ENCODE results near the gene CRYBA4.
A peak's percentile ranks its signal among the peaks of the same experiment; 100 is the strongest.
"Not testable (repeated sequence)": the region's sequence is repeated elsewhere in the genome, so short reads cannot be mapped to it uniquely, and the experiment has no call there.

CRYBA4 gene

DNA sequence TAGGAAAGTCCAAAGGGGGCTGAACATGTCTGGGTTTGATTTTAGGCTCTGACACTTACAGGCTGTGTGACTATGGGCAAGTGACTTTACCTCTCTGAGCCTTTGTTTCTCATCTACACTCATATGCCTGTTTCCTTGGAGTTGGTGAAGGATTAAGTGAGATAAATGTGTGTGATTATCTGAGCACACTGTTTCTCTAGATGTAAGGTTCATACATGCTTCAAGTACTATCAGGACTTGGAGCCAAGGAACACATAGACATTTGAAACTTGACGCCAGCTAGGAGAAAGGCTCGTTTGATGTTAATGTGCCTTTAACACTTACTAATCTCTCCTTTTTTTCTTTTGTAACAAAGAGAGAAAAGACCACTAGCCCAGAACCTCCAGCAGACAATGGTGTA, 13.6 kb upstream of the CRYBA4 start:
- TF ChIP-seq, protein P1, sequence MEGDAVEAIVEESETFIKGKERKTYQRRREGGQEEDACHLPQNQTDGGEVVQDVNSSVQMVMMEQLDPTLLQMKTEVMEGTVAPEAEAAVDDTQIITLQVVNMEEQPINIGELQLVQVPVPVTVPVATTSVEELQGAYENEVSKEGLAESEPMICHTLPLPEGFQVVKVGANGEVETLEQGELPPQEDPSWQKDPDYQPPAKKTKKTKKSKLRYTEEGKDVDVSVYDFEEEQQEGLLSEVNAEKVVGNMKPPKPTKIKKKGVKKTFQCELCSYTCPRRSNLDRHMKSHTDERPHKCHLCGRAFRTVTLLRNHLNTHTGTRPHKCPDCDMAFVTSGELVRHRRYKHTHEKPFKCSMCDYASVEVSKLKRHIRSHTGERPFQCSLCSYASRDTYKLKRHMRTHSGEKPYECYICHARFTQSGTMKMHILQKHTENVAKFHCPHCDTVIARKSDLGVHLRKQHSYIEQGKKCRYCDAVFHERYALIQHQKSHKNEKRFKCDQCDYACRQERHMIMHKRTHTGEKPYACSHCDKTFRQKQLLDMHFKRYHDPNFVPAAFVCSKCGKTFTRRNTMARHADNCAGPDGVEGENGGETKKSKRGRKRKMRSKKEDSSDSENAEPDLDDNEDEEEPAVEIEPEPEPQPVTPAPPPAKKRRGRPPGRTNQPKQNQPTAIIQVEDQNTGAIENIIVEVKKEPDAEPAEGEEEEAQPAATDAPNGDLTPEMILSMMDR (IDR thresholded peaks at IDR 0.05; ENCODE audit: low read depth, low read length): no peak
- in situ Hi-C loops (cut with HindIII; ENCODE audit: low sequenced_read_pairs): no loop called here
- DNase-seq (ENCODE audit: low read depth, low spot score): peak; percentile 35
- H3K4me3 ChIP-seq (ENCODE audit: low read depth, low read length): no peak overlapping the region

DNA sequence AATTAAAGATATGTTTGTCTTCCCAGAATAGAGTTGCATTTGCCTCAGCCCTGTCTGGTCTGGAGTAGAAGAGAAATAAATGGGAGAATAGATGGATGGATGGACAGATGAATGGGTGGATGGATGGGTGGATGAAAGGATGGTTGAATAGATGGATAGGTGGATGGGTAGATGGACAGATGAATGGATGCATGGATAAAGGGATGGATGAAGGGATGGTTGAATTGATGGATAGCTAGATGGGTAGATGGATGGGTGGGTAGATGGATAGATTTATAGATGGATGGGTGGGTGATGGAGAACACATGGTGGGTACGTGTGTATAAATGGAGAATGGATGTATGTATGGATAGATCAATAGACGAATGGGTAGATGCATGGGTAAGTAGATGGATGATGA, 12.5 kb upstream of the CRYBA4 start:
- DNase-seq (ENCODE audit: low read depth, low spot score): no peak
- TF ChIP-seq, protein P1 (IDR thresholded peaks at IDR 0.05; ENCODE audit: low read depth, low read length): no peak
- in situ Hi-C loops (cut with HindIII; ENCODE audit: low sequenced_read_pairs): no loop called here
- no peak overlapping the region for H3K4me3 ChIP-seq (ENCODE audit: low read depth, low read length)

DNA sequence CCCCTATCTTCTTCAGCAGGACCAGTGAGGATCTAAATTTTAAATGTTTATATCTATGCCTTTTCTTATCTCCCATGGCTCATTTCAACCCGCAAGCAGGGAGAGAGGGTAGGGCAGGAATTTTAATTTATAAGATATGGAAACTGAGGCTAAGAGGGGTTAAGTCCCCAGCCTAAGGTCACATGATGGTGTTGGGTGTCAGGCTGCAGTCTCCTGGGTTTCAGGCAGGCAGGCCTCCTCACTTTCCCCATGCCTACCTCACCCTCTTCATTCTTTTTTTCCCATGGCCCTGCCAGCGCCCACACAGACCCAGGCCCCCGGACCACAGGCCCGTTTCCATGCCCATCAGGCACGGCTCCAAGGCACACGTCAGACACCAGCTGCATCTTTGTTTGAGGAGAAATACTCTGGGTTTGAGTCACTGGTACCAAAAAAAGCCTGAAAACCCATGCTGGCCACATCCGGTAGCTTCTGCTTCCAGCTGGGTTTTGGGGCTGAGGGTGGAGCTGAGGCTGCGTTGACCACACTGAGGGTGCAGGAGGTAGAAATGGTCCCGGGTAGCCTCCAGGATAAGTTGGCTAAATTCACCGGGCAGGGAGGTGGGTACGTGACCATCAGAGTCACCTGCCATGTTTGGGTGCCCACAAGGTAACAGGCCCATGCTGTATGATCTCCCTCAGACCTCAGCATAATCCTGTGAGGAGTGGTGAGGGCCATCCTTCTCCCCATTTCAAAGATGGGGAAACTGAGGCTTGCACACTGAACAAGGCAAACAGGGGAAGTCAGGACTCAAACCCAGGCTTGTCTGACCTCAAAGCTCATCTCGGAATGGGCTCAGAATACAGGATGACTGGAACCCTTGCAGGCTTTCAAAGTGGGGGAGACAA, 11.4 kb upstream of the CRYBA4 start:
- H3K4me3 ChIP-seq (ENCODE audit: low read depth, low read length): no peak overlapping the region
- DNase-seq (ENCODE audit: low read depth, low spot score): peak; percentile 91
- in situ Hi-C loops (cut with HindIII; ENCODE audit: low sequenced_read_pairs): no loop called here
- TF ChIP-seq, protein P1 (IDR thresholded peaks at IDR 0.05; ENCODE audit: low read depth, low read length): no peak

DNA sequence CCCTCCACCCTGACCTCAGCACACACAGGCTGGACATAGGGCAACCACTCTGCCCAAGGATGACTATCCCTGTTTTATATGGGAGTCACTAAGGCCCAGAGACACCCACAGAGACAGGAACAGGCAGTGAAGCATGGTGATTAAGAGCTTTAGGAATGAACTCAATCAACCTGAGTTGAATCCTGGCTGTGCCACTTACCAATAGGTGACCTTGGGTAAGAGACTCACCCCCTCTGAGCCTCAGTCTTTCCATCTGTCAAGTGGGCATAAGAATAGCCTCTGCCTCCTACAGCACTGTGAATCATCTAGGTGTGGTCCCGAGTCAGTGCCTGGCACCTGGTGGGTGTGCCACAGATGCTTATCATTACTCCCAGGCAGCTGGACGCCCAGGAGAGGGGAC, 10.8 kb upstream of the CRYBA4 start:
- TF ChIP-seq, protein P1 (IDR thresholded peaks at IDR 0.05; ENCODE audit: low read depth, low read length): no peak
- in situ Hi-C loops (cut with HindIII; ENCODE audit: low sequenced_read_pairs): no loop called here
- DNase-seq (ENCODE audit: low read depth, low spot score): peak; percentile 4
- H3K4me3 ChIP-seq (ENCODE audit: low read depth, low read length): no peak overlapping the region

DNA sequence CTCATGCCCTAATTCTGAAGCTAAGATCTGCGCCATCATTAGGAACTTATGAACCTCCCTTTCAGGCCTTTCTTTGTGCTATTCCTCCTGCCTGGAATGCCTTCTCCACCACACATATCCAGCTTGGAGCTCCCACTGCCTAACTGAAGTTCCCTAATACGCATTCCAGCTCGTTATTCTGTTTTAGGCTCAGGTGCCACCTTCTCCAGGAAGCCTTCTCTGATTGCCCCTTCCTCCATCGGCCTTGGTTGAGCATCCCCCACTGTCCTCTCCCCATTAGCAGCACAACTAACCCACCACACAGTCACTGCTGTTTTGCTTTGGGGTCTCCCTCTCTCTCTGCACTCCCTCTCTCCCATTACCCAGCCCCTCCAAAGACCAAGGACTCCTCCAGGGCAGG, 9.1 kb upstream of the CRYBA4 start:
- in situ Hi-C loops (cut with HindIII; ENCODE audit: low sequenced_read_pairs): no loop called here
- no peak overlapping the region for H3K4me3 ChIP-seq (ENCODE audit: low read depth, low read length)
- DNase-seq (ENCODE audit: low read depth, low spot score): no peak
- TF ChIP-seq, protein P1 (IDR thresholded peaks at IDR 0.05; ENCODE audit: low read depth, low read length): no peak

DNA sequence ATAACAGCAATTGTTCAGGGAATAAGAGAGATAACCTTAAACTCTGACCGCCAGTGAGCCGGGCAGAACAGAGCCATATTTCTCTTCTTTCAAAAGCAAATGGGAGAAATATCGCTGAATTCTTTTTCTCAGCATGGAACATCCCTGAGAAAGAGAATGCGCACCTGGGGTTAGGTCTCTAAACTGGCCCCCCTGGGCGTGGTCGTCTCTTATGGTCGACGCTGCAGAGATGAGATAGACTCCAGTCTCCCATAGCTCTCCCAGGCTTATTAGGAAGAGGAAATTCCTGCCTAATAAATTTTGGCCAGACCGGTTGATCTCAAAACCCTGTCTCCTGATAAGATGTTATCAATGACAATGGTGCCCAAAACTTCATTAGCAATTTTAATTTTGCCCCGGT, 8.0 kb upstream of the CRYBA4 start:
- in situ Hi-C loops (cut with HindIII; ENCODE audit: low sequenced_read_pairs); DNase-seq (ENCODE audit: low read depth, low spot score); H3K4me3 ChIP-seq (ENCODE audit: low read depth, low read length): not testable (repeated sequence)

DNA sequence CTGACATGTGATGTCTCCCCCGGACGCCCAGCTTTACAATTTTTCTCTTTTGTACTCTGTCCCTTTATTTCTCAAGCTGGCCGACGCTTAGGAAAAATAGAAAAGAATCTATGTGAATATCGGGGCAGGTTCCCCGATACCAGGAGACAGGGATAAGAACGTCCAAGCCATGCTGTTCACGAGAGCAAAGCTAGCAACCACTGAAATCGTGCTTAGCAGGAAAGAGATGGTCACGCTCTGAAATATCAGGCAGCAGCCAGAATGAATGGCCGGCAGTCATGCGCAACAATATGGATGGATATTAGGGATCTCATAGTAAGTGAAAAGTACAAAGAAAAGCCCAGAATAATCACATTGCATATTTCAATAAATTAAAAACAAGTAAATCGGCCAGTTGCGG, 7.4 kb upstream of the CRYBA4 start:
- TF ChIP-seq, protein P1 (IDR thresholded peaks at IDR 0.05; ENCODE audit: low read depth, low read length): no peak
- in situ Hi-C loops (cut with HindIII; ENCODE audit: low sequenced_read_pairs): no loop called here

More for the DNA sequence above, 7.4 kb upstream of the CRYBA4 start:
- no peak overlapping the region for H3K4me3 ChIP-seq (ENCODE audit: low read depth, low read length)
- DNase-seq (ENCODE audit: low read depth, low spot score): no peak

Measured in astrocyte of the spinal cord (primary cell).